ENCODE data around the gene TIGD1.

TIGD1 gene

GRCh38 chr2:232542715-232543467 is 7.5 kb downstream of the TIGD1 start:
- H3K4me3 ChIP-seq (ENCODE audit: low read length): no peak overlapping the region
- H3K36me3 ChIP-seq (ENCODE audit: control insufficient read depth, insufficient read depth, low read length): no peaks in the 10 kb centered on the region
- peaks cover 6% of the 10 kb centered on the region for H3K27me3 ChIP-seq (ENCODE audit: control insufficient read depth, insufficient read depth, low read length)
- no peaks in the 10 kb centered on the region for H3K4me1 ChIP-seq (ENCODE audit: control insufficient read depth, insufficient read depth, low read length)
- H3K9ac ChIP-seq (ENCODE audit: low read length): no peak overlapping the region
- H3K27ac ChIP-seq (ENCODE audit: low read depth, low read length): no peak overlapping the region

GRCh38 chr2:232541961-232542714 is 8.2 kb downstream of the TIGD1 start:
- Histone ChIP-seq H3K27me3 (ENCODE audit: control insufficient read depth, insufficient read depth, low read length) (peaks cover 6% of the 10 kb centered on the region), H3K4me3 (ENCODE audit: low read length) (no peak overlapping the region), H3K9ac (ENCODE audit: low read length) (no peak overlapping the region), H3K4me1 (ENCODE audit: control insufficient read depth, insufficient read depth, low read length) (no peaks in the 10 kb centered on the region), H3K27ac (ENCODE audit: low read depth, low read length) (no peak overlapping the region), H3K36me3 (ENCODE audit: control insufficient read depth, insufficient read depth, low read length) (no peaks in the 10 kb centered on the region)

GRCh38 chr2:232541195-232541960 is 9.0 kb downstream of the TIGD1 start:
- H3K27ac ChIP-seq (ENCODE audit: low read depth, low read length): no peak overlapping the region
- no peak overlapping the region for H3K9ac ChIP-seq (ENCODE audit: low read length)
- H3K36me3 ChIP-seq (ENCODE audit: control insufficient read depth, insufficient read depth, low read length): no peaks in the 10 kb centered on the region
- peaks cover 6% of the 10 kb centered on the region for H3K27me3 ChIP-seq (ENCODE audit: control insufficient read depth, insufficient read depth, low read length)
- no peak overlapping the region for H3K4me3 ChIP-seq (ENCODE audit: low read length)
- H3K4me1 ChIP-seq (ENCODE audit: control insufficient read depth, insufficient read depth, low read length): no peaks in the 10 kb centered on the region

- Histone ChIP-seq H3K36me3 (ENCODE audit: control insufficient read depth, insufficient read depth, low read length) (no peaks in the 10 kb centered on the region), H3K27me3 (ENCODE audit: control insufficient read depth, insufficient read depth, low read length) (peaks cover 6% of the 10 kb centered on the region), H3K4me3 (ENCODE audit: low read length) (no peak overlapping the region), H3K4me1 (ENCODE audit: control insufficient read depth, insufficient read depth, low read length) (no peaks in the 10 kb centered on the region), H3K9ac (ENCODE audit: low read length) (no peak overlapping the region), H3K27ac (ENCODE audit: low read depth, low read length) (no peak overlapping the region)
Measured at GRCh38 chr2:232540441-232541041, 9.8 kb downstream of the TIGD1 start.

GRCh38 chr2:232539298-232540231 is 10.8 kb downstream of the TIGD1 start, which contains the start of gene CHRNG:
Gene CHRNG, plus strand, starts transcription at chr2:232539692. Its CDS starts 56 bp downstream, at chr2:232539748.
- no peak within 1 kb of the TSS for H3K4me3 ChIP-seq (ENCODE audit: low read length)
- no peaks in the 10 kb centered on the region for H3K36me3 ChIP-seq (ENCODE audit: control insufficient read depth, insufficient read depth, low read length)
- peaks cover 6% of the 10 kb centered on the region for H3K27me3 ChIP-seq (ENCODE audit: control insufficient read depth, insufficient read depth, low read length)
- H3K9ac ChIP-seq (ENCODE audit: low read length): no peak within 1 kb of the TSS
- H3K27ac ChIP-seq (ENCODE audit: low read depth, low read length): no peak within 1 kb of the TSS
- no peaks in the 10 kb centered on the region for H3K4me1 ChIP-seq (ENCODE audit: control insufficient read depth, insufficient read depth, low read length)

- no peak overlapping the region for H3K27ac ChIP-seq (ENCODE audit: low read depth, low read length)
- peaks cover 6% of the 10 kb centered on the region for H3K27me3 ChIP-seq (ENCODE audit: control insufficient read depth, insufficient read depth, low read length)
- H3K9ac ChIP-seq (ENCODE audit: low read length): no peak overlapping the region
- no peaks in the 10 kb centered on the region for H3K36me3 ChIP-seq (ENCODE audit: control insufficient read depth, insufficient read depth, low read length)
- no peak overlapping the region for H3K4me3 ChIP-seq (ENCODE audit: low read length)
- no peaks in the 10 kb centered on the region for H3K4me1 ChIP-seq (ENCODE audit: control insufficient read depth, insufficient read depth, low read length)
Measured at GRCh38 chr2:232538671-232539070, 11.7 kb downstream of the TIGD1 start.

GRCh38 chr2:232537499-232537898 is 12.9 kb downstream of the TIGD1 start:
- H3K4me1 ChIP-seq (ENCODE audit: control insufficient read depth, insufficient read depth, low read length): no peaks in the 10 kb centered on the region

GRCh38 chr2:232537079-232537478 is 13.3 kb downstream of the TIGD1 start:
- Histone ChIP-seq H3K9ac (ENCODE audit: low read length) (no peak overlapping the region), H3K27me3 (ENCODE audit: control insufficient read depth, insufficient read depth, low read length) (peaks cover 6% of the 10 kb centered on the region), H3K36me3 (ENCODE audit: control insufficient read depth, insufficient read depth, low read length) (no peaks in the 10 kb centered on the region), H3K4me1 (ENCODE audit: control insufficient read depth, insufficient read depth, low read length) (no peaks in the 10 kb centered on the region), H3K4me3 (ENCODE audit: low read length) (no peak overlapping the region), H3K27ac (ENCODE audit: low read depth, low read length) (no peak overlapping the region)

More at GRCh38 chr2:232537499-232537898, 12.9 kb downstream of the TIGD1 start:
- peaks cover 6% of the 10 kb centered on the region for H3K27me3 ChIP-seq (ENCODE audit: control insufficient read depth, insufficient read depth, low read length)
- H3K9ac ChIP-seq (ENCODE audit: low read length): no peak overlapping the region
- no peak overlapping the region for H3K27ac ChIP-seq (ENCODE audit: low read depth, low read length)
- no peak overlapping the region for H3K4me3 ChIP-seq (ENCODE audit: low read length)
- no peaks in the 10 kb centered on the region for H3K36me3 ChIP-seq (ENCODE audit: control insufficient read depth, insufficient read depth, low read length)

- H3K27ac ChIP-seq (ENCODE audit: low read depth, low read length): no peak overlapping the region
- H3K9ac ChIP-seq (ENCODE audit: low read length): no peak overlapping the region
- no peaks in the 10 kb centered on the region for H3K4me1 ChIP-seq (ENCODE audit: control insufficient read depth, insufficient read depth, low read length)
- H3K4me3 ChIP-seq (ENCODE audit: low read length): no peak overlapping the region
- H3K27me3 ChIP-seq (ENCODE audit: control insufficient read depth, insufficient read depth, low read length): peaks cover 6% of the 10 kb centered on the region
- H3K36me3 ChIP-seq (ENCODE audit: control insufficient read depth, insufficient read depth, low read length): no peaks in the 10 kb centered on the region
Measured at GRCh38 chr2:232535761-232536530, 14.4 kb downstream of the TIGD1 start.

- Histone ChIP-seq H3K27me3 (ENCODE audit: control insufficient read depth, insufficient read depth, low read length) (peaks cover 6% of the 10 kb centered on the region), H3K36me3 (ENCODE audit: control insufficient read depth, insufficient read depth, low read length) (no peaks in the 10 kb centered on the region)
Measured at GRCh38 chr2:232534940-232535651, 15.3 kb downstream of the TIGD1 start.

More at GRCh38 chr2:232534940-232535651, 15.3 kb downstream of the TIGD1 start:
- Histone ChIP-seq H3K9ac (ENCODE audit: low read length) (no peak overlapping the region), H3K27ac (ENCODE audit: low read depth, low read length) (no peak overlapping the region), H3K4me1 (ENCODE audit: control insufficient read depth, insufficient read depth, low read length) (no peaks in the 10 kb centered on the region), H3K4me3 (ENCODE audit: low read length) (no peak overlapping the region)
